Measurements from ENCODE around the gene CMPK1. TPM values are rescaled to one million over a fixed set of nuclear protein-coding genes. Genes with fewer than 3 reads are reported as not detected.

CMPK1 gene
- total and polyA plus RNA-seq, 2 donors (not counting 3 experiments of a cell fraction or from before 2014, with no cell fraction given), result 16.4 to 79.6 TPM

DNA sequence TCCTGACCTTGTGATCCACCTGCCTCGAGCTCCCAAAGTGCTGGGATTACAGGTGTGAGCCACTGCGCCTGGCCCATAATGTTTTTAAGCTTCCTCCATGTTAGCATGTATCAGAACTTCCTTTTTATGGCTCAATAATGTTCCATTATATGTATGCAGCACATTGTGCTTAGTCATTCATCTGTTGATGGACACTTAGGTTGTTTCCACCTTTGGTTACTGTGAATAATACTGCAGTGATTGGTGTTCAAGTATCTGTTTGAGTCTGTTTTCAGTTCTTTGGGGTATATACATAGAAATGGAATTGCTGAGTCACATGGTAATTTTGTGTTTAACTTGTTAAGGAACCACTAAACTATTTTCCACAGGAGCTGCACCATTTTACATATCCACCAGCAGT lies 17.7 kb downstream of the CMPK1 start:
- BruUV-seq (replicated peaks), result no TSS peak
- H3K79me2 ChIP-seq (ENCODE audit: control insufficient read depth, insufficient read depth, low read length), result peaks cover 76% of the 10 kb centered on the region
- no peak overlapping the region for H3K4me3 ChIP-seq (replicated peaks in 1 of 3; ENCODE audit: insufficient read depth in 1 of 3, low read depth in 1 of 3, low read length in 3 of 3)
- H3K4me1 ChIP-seq (ENCODE audit: control insufficient read depth, extremely low read depth, insufficient read depth, low read length), result no peaks in the 10 kb centered on the region
- dilution Hi-C loops (cut with MboI; ENCODE audit: extremely low pct_ligation_motif_present, low sequenced_read_pairs) (no loop called here), intact Hi-C loops (cut with micrococcal nuclease) (no loop called here)
- DNase-seq (ENCODE audit: low read depth, low spot score), result no peak
- CTCF ChIA-PET, result interaction anchor here (0.6 to 0.7 kb wide), 2 partner anchors 16 to 18 kb away, joined by 3 read pairs; partner anchors contain the start of gene CMPK1
- H3K4me2 ChIP-seq (ENCODE audit: insufficient read depth, low read length), result no peak overlapping the region
- H4K20me1 ChIP-seq (replicated peaks; ENCODE audit: control insufficient read depth, extremely low read depth, insufficient read depth, low read length), result peaks cover 3% of the 10 kb centered on the region
- no peak for FAIRE-seq
- TF ChIP-seq MYC (IDR thresholded peaks at IDR 0.05; ENCODE audit: low read depth, low read length), result no peak
- TF ChIP-seq, protein P1, sequence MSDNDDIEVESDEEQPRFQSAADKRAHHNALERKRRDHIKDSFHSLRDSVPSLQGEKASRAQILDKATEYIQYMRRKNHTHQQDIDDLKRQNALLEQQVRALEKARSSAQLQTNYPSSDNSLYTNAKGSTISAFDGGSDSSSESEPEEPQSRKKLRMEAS (IDR thresholded peaks at IDR 0.05; ENCODE audit: insufficient read depth, insufficient read length), result no peak
- TF ChIP-seq GATA2 (IDR thresholded peaks at IDR 0.05; ENCODE audit: insufficient read depth, insufficient read length, low read depth, low read length), result no peak
- TF ChIP-seq JUN (IDR thresholded peaks at IDR 0.05; ENCODE audit: borderline replicate concordance, insufficient read depth, insufficient read length, low read depth), result no peak
- TF ChIP-seq, protein P2, sequence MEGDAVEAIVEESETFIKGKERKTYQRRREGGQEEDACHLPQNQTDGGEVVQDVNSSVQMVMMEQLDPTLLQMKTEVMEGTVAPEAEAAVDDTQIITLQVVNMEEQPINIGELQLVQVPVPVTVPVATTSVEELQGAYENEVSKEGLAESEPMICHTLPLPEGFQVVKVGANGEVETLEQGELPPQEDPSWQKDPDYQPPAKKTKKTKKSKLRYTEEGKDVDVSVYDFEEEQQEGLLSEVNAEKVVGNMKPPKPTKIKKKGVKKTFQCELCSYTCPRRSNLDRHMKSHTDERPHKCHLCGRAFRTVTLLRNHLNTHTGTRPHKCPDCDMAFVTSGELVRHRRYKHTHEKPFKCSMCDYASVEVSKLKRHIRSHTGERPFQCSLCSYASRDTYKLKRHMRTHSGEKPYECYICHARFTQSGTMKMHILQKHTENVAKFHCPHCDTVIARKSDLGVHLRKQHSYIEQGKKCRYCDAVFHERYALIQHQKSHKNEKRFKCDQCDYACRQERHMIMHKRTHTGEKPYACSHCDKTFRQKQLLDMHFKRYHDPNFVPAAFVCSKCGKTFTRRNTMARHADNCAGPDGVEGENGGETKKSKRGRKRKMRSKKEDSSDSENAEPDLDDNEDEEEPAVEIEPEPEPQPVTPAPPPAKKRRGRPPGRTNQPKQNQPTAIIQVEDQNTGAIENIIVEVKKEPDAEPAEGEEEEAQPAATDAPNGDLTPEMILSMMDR (IDR thresholded peaks at IDR 0.05; ENCODE audit: extremely low read depth in 1 of 2, insufficient read depth in 1 of 2, low read depth in 1 of 2, low read length in 2 of 2), result no peak
- TF ChIP-seq POLR2AphosphoS5 (IDR thresholded peaks at IDR 0.05; ENCODE audit: insufficient read depth, low read depth, low read length), result no peak
- no peak for TF ChIP-seq EZH2 (IDR thresholded peaks at IDR 0.05; ENCODE audit: borderline replicate concordance, low read depth, low read length, severe bottlenecking)
- TF ChIP-seq FOS (IDR thresholded peaks at IDR 0.05; ENCODE audit: borderline replicate concordance, insufficient read depth, low read length), result no peak
- TF ChIP-seq POLR2A (IDR thresholded peaks at IDR 0.05; ENCODE audit: low read depth, low read length), result no peak
- no peak overlapping the region for H3K27ac ChIP-seq (ENCODE audit: insufficient read depth, low read depth, low read length)
- no peak overlapping the region for H3K9ac ChIP-seq (replicated peaks; ENCODE audit: extremely low read depth, insufficient read depth, low read length)
- POLR2A ChIA-PET, result no interaction called here
- H3K27me3 ChIP-seq (ENCODE audit: control insufficient read depth in 2 of 2, insufficient read depth in 2 of 2, low read length in 2 of 2), result no peaks in the 10 kb centered on the region
- H3K36me3 ChIP-seq (ENCODE audit: control insufficient read depth in 2 of 2, extremely low read depth in 1 of 2, insufficient read depth in 2 of 2, low read length in 2 of 2), result no peaks in the 10 kb centered on the region
- H2AFZ ChIP-seq (ENCODE audit: low read depth, low read length), result no peak overlapping the region
- no peaks in the 10 kb centered on the region for H3K9me1 ChIP-seq (replicated peaks; ENCODE audit: control insufficient read depth, extremely low read depth, insufficient read depth, low read length)
- no peaks in the 10 kb centered on the region for H3K9me3 ChIP-seq (replicated peaks; ENCODE audit: control insufficient read depth, insufficient read depth, low read length)
